DLD1 (cell line): ENCODE measurements around the gene CDH4.
"Not testable (repeated sequence)": the region's sequence is repeated elsewhere in the genome, so short reads cannot be mapped to it uniquely, and the experiment has no call there.

ENCODE experiments used
- in situ Hi-C: cut with HindIII; loops from 2 replicates; pipeline ENCODE4 v1.10.0; 2017; ENCODE audit warnings: low sequenced_read_pairs

Gene CDH4

DNA sequence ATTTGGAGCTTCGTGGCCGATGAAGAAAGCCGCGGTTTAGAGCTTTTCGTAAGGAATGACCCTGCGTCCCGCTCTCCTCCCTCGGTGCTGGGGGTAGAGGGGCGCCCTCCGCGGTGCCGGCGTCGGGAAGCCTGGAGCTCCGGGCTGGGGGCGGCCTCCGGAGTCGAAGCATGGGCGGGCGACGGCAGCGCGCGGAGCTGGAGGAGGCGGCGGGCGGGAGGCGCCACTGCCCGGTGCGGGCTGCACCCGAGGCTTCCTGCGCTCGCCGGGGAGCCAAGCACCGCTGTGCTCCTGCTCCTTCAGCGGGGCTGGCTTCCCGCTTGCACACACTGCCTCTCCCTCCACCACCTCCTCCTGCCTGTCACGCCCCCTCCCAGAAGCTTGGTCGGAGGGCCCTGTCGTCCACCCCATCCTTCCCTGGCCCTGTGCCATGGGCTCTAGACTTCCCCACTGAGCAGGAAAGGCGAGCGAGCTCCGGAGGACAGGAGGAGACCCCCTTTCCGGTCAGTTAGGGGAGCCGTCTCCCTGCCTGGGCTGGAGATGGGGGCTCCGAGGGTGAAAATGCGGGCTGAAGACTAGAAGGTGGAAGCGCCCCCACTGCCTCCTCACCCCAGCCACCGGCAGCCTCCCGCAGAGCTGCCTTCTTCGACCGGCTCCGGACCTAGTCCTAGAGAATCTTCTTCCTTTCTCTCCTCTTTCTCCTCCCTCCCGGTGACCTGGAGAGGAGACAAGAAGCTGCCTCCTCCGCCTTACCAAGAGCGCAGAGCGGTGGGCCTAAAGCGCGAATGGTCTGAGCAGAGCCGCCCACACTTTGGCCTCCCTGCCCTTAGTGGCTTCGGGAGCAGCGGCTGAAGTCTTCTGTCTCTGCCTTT is 1.8 kb downstream of the CDH4 start:
- in situ Hi-C loops = no loop called here

- in situ Hi-C loops = no loop called here
Observed at GRCh38 chr20:61254881-61255626, 3.0 kb downstream of the CDH4 start.

DNA sequence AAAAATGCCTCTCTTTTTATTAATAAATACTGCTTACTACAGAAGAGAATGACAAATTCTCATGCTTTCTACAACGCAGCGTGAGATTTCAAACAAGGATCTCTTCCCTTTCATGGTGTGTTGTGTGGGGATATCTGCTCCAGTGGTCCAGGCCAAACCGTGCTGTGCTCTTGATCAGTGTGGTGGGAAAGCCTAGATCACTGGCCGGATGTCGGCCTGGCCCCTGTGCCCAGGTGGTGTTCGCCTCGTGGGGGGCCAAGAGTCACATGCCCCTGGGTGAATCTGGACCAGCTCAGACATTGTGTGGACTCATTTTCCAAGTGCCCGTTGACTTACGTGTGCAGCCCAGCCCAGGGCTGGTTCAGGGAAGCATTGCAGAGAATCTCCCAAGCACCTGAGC is 4.3 kb downstream of the CDH4 start:
- in situ Hi-C loops = no loop called here

GRCh38 chr20:61256824-61257223 is 4.8 kb downstream of the CDH4 start:
- in situ Hi-C loops = no loop called here

DNA sequence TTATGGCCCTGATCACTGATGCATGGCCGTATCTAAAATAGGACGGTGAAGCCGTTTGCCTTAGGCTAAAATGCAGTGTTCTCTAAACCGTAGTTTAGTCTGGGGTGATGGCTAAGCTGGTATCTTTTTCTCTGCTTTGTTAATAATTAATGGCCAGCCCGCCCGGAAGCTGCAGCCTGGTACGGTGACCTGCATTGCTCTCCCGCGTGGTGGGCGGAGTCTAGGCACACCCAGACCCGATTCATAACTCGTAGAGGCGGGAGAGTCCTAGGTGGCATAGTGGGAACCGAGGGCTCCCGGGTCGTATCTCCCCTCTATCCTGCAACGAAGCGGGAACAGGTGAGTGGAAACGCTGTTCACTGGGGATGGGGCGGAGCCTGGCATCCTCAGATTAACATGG is 5.5 kb downstream of the CDH4 start:
- in situ Hi-C loops = no loop called here

GRCh38 chr20:61259741-61260140 is 7.7 kb downstream of the CDH4 start:
- in situ Hi-C loops = no loop called here

- in situ Hi-C loops = no loop called here
Observed at GRCh38 chr20:61260905-61261304, 8.8 kb downstream of the CDH4 start.

DNA sequence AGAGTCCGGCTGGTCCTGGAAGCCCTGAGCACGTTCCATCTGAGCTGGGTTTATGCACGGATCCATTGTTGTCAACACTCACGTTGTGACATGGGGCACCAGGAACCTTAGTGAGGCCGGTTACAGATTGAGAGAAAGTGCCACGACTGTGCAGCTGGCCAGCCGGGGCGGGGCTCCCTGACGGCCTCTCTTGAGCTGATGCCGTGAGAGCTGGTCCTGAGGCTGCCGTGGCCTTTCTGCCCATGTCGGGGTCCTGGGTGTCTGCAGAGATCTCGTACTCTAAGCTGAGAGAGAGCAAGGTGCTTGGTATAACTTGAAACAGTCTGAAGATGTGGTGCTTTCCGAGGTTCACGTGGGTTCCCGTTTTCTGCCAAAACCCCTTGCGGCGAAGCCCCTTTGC is 10.0 kb downstream of the CDH4 start:
- in situ Hi-C loops = no loop called here

- in situ Hi-C loops = no loop called here
Observed at GRCh38 chr20:61262514-61262913, 10.5 kb downstream of the CDH4 start.

- in situ Hi-C loops = no loop called here
Observed at GRCh38 chr20:61263084-61263695, 11.1 kb downstream of the CDH4 start.

GRCh38 chr20:61263938-61264337 is 11.9 kb downstream of the CDH4 start:
- in situ Hi-C loops = no loop called here

GRCh38 chr20:61267241-61267640 is 15.2 kb downstream of the CDH4 start:
- in situ Hi-C loops = no loop called here

GRCh38 chr20:61268024-61268423 is 16.0 kb downstream of the CDH4 start:
- in situ Hi-C loops = no loop called here

- in situ Hi-C loops = no loop called here
Observed at GRCh38 chr20:61271312-61272231, 19.5 kb downstream of the CDH4 start.

- in situ Hi-C loops = not testable (repeated sequence)
Observed at GRCh38 chr20:61273024-61273423, 21.0 kb downstream of the CDH4 start.

DNA sequence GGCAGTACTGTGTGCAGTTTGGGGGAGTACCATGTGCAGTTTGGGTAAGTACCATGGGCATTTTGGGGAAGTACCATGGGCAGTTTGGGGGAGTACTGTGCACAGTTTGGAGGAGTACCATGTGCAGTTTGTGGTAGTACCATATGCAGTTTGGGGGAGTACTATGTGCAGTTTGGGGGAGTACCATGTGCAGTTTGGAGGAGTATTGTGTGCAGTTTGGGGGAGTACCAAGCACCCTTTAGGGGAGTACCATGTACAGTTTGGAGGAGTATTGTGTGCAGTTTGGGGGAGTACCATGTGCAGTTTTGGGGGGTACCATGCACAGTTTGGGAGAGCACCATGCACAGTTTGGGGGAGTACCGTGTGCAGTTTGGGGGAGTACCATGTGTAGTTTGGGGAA is 21.6 kb downstream of the CDH4 start:
- in situ Hi-C loops = not testable (repeated sequence)

- in situ Hi-C loops = no loop called here
Observed at GRCh38 chr20:61274326-61274725, 22.3 kb downstream of the CDH4 start.

- in situ Hi-C loops = no loop called here
Observed at GRCh38 chr20:61278296-61278695, 26.2 kb downstream of the CDH4 start.

- in situ Hi-C loops = no loop called here
Observed at GRCh38 chr20:61279621-61280150, 27.6 kb downstream of the CDH4 start.

GRCh38 chr20:61280217-61280980 is 28.3 kb downstream of the CDH4 start:
- in situ Hi-C loops = no loop called here
